Endothelial cell of umbilical vein (primary cell): ENCODE results near the gene IL1RL1. TPM values are rescaled to one million over a fixed set of nuclear protein-coding genes. Genes with fewer than 3 reads are reported as not detected.

Experiments used
- BruUV-seq: library from RNA; stranded (reverse); fragments of 400-500 nt; replicated peaks from 2 replicates; lab custom pipeline; 2021; lab: Mats Ljungman, UMichigan
- CTCF ChIA-PET: fragments of 300-600, 350-600 bp; sonication (Branson Sonifier 250); formaldehyde crosslinking; loops from one replicate; lab custom pipeline; 2021; ENCODE audit warnings: antibody characterized with exemption, inconsistent platforms; lab: Charles Lee
- POLR2A ChIA-PET: fragments of 300-600, 350-600 bp; sonication (Branson Sonifier 250); formaldehyde crosslinking; loops from one replicate; lab custom pipeline; 2021; ENCODE audit warnings: antibody characterized with exemption, inconsistent platforms; lab: Charles Lee
- DNase-seq: peaks from one replicate; pipeline ENCODE4 v3.0.0-alpha.2; 2011; ENCODE audit warnings: low read depth, low spot score
- FAIRE-seq: peaks from 2 replicates; lab custom pipeline; 2011; peaks lifted over from hg19 to GRCh38; lab: Jason Lieb, UNC
- H2AFZ ChIP-seq: 2 replicates; pipeline ENCODE4 v1.6.0; 2012; ENCODE audit warnings: low read depth, low read length, control low read depth, inconsistent platforms
- H3K27ac ChIP-seq: 2 replicates; pipeline ENCODE4 v1.5.1; 2011; ENCODE audit warnings: low read depth, mild to moderate bottlenecking, control low read depth, low read length, moderate library complexity; ENCODE audit not compliant: insufficient read depth
- H3K27me3 ChIP-seq, 2 experiments: 2 replicates each; pipeline versions ENCODE4 v1.6.0 to v1.6.1; 2011; ENCODE audit warnings: low read length in 2 of 2, mixed read lengths in 1 of 2; ENCODE audit not compliant: control insufficient read depth in 2 of 2, insufficient read depth in 2 of 2
- H3K36me3 ChIP-seq, 2 experiments: 2 replicates in 1 of 2; 3 replicates in 1 of 2; pipeline ENCODE4 v1.5.1; 2011; ENCODE audit warnings: low read length in 2 of 2, mild to moderate bottlenecking in 1 of 2, moderate library complexity in 1 of 2; ENCODE audit not compliant: control insufficient read depth in 2 of 2, insufficient read depth in 2 of 2; ENCODE audit errors: extremely low read depth in 1 of 2
- H3K4me1 ChIP-seq: 3 replicates; pipeline ENCODE4 v1.5.1; 2011; ENCODE audit warnings: mild to moderate bottlenecking, low read length; ENCODE audit not compliant: control insufficient read depth, insufficient read depth; ENCODE audit errors: extremely low read depth
- H3K4me2 ChIP-seq: 2 replicates; pipeline ENCODE4 v1.6.1; 2011; ENCODE audit warnings: low read length, control low read depth, mixed read lengths; ENCODE audit not compliant: insufficient read depth
- H3K4me3 ChIP-seq, 3 experiments: fragments of 200-600 bp in 1 of 3; sonication (generic), shearing (Covaris generic) in 1 of 3; replicated peaks in 1 of 3; 2 replicates each; pipeline ENCODE4 v1.5.1; 2011 to 2016; ENCODE audit warnings: control low read depth in 3 of 3, low read length in 3 of 3, mild to moderate bottlenecking in 2 of 3, inconsistent platforms in 1 of 3, low read depth in 1 of 3, moderate library complexity in 1 of 3; ENCODE audit not compliant: insufficient read depth in 1 of 3
- H3K79me2 ChIP-seq: 2 replicates; pipeline ENCODE4 v1.6.0; 2012; ENCODE audit warnings: low read length, inconsistent platforms; ENCODE audit not compliant: control insufficient read depth, insufficient read depth
- H3K9ac ChIP-seq: replicated peaks from 2 replicates; pipeline ENCODE3; 2011; ENCODE audit warnings: low read length, control low read depth; ENCODE audit not compliant: insufficient read depth; ENCODE audit errors: extremely low read depth
- H3K9me1 ChIP-seq: replicated peaks from 3 replicates; pipeline ENCODE4 v1.6.0; 2011; ENCODE audit warnings: mild to moderate bottlenecking, low read length; ENCODE audit not compliant: control insufficient read depth, insufficient read depth; ENCODE audit errors: extremely low read depth
- H3K9me3 ChIP-seq: replicated peaks from 2 replicates; pipeline ENCODE4 v1.5.1; 2012; ENCODE audit warnings: low read length, inconsistent platforms; ENCODE audit not compliant: control insufficient read depth, insufficient read depth
- H4K20me1 ChIP-seq: replicated peaks from 2 replicates; pipeline ENCODE3; 2011; ENCODE audit warnings: mild to moderate bottlenecking, low read length; ENCODE audit not compliant: control insufficient read depth, insufficient read depth; ENCODE audit errors: extremely low read depth
- CTCF ChIP-seq, 2 donors: IDR thresholded peaks; 1 replicate in 1 of 2; 2 replicates in 1 of 2; pipeline ENCODE4 v1.5.1; 2011; ENCODE audit warnings: low read length in 2 of 2, mild to moderate bottlenecking in 2 of 2, moderate library complexity in 2 of 2, control low read depth in 1 of 2, inconsistent platforms in 1 of 2, low read depth in 1 of 2; ENCODE audit not compliant: insufficient read depth in 1 of 2; ENCODE audit errors: extremely low read depth in 1 of 2
- FOS ChIP-seq: IDR thresholded peaks from 2 replicates; pipeline ENCODE4 v1.6.1; 2011; ENCODE audit warnings: mild to moderate bottlenecking, low read length, moderate library complexity, borderline replicate concordance; ENCODE audit not compliant: insufficient read depth
- POLR2A ChIP-seq: IDR thresholded peaks from 2 replicates; pipeline ENCODE4 v1.6.1; 2012; ENCODE audit warnings: low read depth, mild to moderate bottlenecking, control low read depth, low read length
- dilution Hi-C: fragments of 300-500 bp; cut with MboI; formaldehyde crosslinking; loops from one replicate; pipeline ENCODE4 v1.15.0; 2019; ENCODE audit warnings: low sequenced_read_pairs; ENCODE audit not compliant: extremely low pct_ligation_motif_present
- intact Hi-C: fragments of 100-400 bp; cut with micrococcal nuclease; formaldehyde crosslinking; loops from one replicate; pipeline ENCODE4 v1.10.0; 2022
- polyA plus RNA-seq, 4 experiments: library from polyadenylated mRNA; depleted of rRNA in 3 of 4; stranded (reverse) in 3 of 4; unstranded in 1 of 4; fragments of >200 nt; gene quantifications; 2 replicates each; pipeline versions ENCODE4 v1.2.1 to v1.2.3, GENCODE V29; 2011 to 2012; ENCODE audit warnings: missing spikeins in 1 of 4
- total RNA-seq: library from RNA; stranded (reverse); gene quantifications from 2 replicates; pipeline ENCODE4 v1.2.3, GENCODE V29; 2021

IL1RL1 gene
- total and polyA plus RNA-seq, 2 donors (not counting 3 experiments of a cell fraction or from before 2014, with no cell fraction given), result 32.2 to 44.0 TPM

DNA sequence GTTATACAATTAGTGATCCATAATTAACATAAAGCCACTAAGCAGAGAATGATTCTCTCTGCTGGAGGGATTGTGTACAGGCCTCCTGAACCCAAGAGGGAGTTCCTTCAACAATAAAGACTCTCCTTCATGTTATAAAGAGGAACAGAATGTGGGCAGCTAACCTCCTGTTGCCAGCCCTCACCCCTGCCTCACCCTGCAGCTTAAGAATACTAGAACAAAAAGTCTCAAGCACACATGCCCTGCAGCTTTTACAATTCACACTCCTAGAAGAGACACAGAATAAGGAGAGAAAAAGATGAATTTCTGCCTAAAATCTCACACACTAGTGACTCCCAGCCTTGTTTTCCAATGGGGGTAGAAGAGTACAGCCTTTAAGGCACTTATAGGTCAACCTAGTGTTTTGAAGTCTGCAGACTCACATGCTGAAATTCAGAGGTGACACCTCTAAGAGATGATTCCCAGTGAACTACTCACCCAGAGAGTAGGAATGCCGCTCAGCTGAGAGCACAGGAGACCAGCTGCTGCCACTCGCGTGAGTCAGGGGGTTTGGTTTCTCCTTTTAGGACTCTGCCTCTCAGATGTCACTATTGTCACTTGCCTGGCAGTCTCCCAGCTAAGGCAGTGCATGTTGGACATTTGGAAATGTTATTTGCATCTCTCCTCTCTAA, 32.5 kb upstream of the IL1RL1 start:
- BruUV-seq, result no TSS peak
- FAIRE-seq, result no peak
- CTCF ChIA-PET, result no interaction called here

More for the DNA sequence above, 32.5 kb upstream of the IL1RL1 start:
- H3K4me1 ChIP-seq, result peaks cover 2% of the 10 kb centered on the region
- no peaks in the 10 kb centered on the region for H3K36me3 ChIP-seq
- H3K4me2 ChIP-seq, result no peak overlapping the region
- H3K27ac ChIP-seq, result no peak overlapping the region
- dilution Hi-C loops (no loop called here), intact Hi-C loops (no loop called here)
- no peak overlapping the region for H2AFZ ChIP-seq
- no peak overlapping the region for H3K4me3 ChIP-seq
- H3K9ac ChIP-seq, result no peak overlapping the region
- H3K9me1 ChIP-seq, result no peaks in the 10 kb centered on the region
- no peaks in the 10 kb centered on the region for H4K20me1 ChIP-seq
- H3K27me3 ChIP-seq, result peaks cover 0 to 2% of the 10 kb centered on the region in 2 experiments
- TF ChIP-seq FOS (no peak), CTCF (IDR thresholded peaks at IDR 0.05; ENCODE audit: extremely low read depth in 1 of 2, insufficient read depth in 1 of 2, low read depth in 1 of 2, low read length in 2 of 2) (no peak), POLR2A (no peak)
- POLR2A ChIA-PET, result no interaction called here
- DNase-seq, result no peak
- no peaks in the 10 kb centered on the region for H3K79me2 ChIP-seq
- H3K9me3 ChIP-seq, result no peaks in the 10 kb centered on the region
